Measurements from ENCODE around the gene LETMD1.
A peak's percentile ranks its signal among the peaks of the same experiment; 100 is the strongest.

The LETMD1 gene

GRCh38 chr12:51080136-51080535 lies 32.0 kb downstream of the LETMD1 start:
- DNase-seq = no peak

GRCh38 chr12:51081421-51081820 lies 33.3 kb downstream of the LETMD1 start:
- no peak for DNase-seq

- DNase-seq = peak; percentile 23
Observed at GRCh38 chr12:51082561-51083125, 34.5 kb downstream of the LETMD1 start.

- peak; percentile 94 for DNase-seq
Observed at GRCh38 chr12:51083126-51083833, 35.2 kb downstream of the LETMD1 start, which contains the start of gene CSRNP2. TSS of gene CSRNP2 (minus strand) at chr12:51083596. CDS start at chr12:51076561, 7,035 bp downstream.

- no peak for DNase-seq
Observed at GRCh38 chr12:51085757-51086156, 37.6 kb downstream of the LETMD1 start.

GRCh38 chr12:51086933-51087332 lies 38.8 kb downstream of the LETMD1 start:
- no peak for DNase-seq

GRCh38 chr12:51087818-51088217 lies 39.7 kb downstream of the LETMD1 start:
- DNase-seq = peak; percentile 27

GRCh38 chr12:51090705-51091229 lies 42.6 kb downstream of the LETMD1 start:
- DNase-seq = no peak

GRCh38 chr12:51098611-51099010 lies 50.5 kb downstream of the LETMD1 start:
- DNase-seq = no peak

- DNase-seq = no peak
Observed at GRCh38 chr12:51103977-51104376, 55.9 kb downstream of the LETMD1 start.

- DNase-seq = no peak
Observed at GRCh38 chr12:51108136-51108535, 60.0 kb downstream of the LETMD1 start.

All from activated naive CD4-positive, alpha-beta T cell treated with anti-CD3 and anti-CD28 coated beads, Interleukin-2, amount 50 U/mL, for 16 hours (primary cell).